GM12865 (cell line): Measurements from ENCODE around the gene CCL2.
"Not testable (repeated sequence)": the region's sequence is repeated elsewhere in the genome, so short reads cannot be mapped to it uniquely, and the experiment has no call there.

Experiments used
- DNase-seq: peaks from one replicate; pipeline ENCODE4 v3.0.0; 2010; ENCODE audit warnings: low read depth
- H3K4me3 ChIP-seq: 2 replicates; pipeline ENCODE4 v1.5.1; 2011; ENCODE audit warnings: mild to moderate bottlenecking, low read depth, low read length, control low read depth
- CTCF ChIP-seq: IDR thresholded peaks from 2 replicates; pipeline ENCODE4 v1.5.1; 2011; ENCODE audit warnings: low read length, control low read depth, low read depth, inconsistent platforms; ENCODE audit not compliant: insufficient read depth; ENCODE audit errors: missing control alignments

CCL2 gene

DNA sequence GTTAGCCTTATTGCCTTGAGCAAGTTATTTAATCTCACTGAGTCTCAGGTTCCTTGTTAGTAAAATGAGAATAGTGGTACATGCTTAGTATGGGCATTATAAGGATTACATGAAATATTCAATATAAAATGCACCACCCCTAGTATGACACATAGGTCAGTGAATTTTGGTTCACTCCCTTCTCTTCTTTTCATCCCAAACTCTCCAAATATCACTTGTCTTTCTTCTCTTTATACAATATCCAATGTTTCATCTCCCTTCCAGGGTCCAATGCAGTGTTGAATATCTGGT is 28.4 kb upstream of the CCL2 start:
- no peak for DNase-seq
- no peak overlapping the region for H3K4me3 ChIP-seq
- TF ChIP-seq CTCF = no peak

- not testable (repeated sequence) for DNase-seq, H3K4me3 ChIP-seq
Observed at GRCh38 chr17:34227293-34227692, 27.8 kb upstream of the CCL2 start.

DNA sequence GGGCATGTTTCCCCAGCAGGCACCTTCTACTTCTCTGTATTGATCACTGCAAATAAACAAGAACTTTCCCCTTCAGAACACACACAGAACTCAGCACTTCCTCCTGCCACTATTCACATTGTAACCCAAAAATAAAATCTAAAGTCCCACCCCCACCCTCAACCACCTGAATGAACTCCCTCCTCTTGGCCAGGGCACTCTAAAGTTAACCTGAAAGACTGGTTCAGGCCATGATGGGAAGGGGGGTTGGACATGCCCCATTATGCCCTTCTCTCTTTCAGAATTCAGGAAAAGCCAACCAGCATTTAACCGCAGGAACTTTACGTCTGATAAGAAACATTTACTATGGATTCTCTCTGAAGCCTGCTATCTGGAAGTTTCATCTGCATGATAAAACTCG is 27.4 kb upstream of the CCL2 start:
- TF ChIP-seq CTCF = no peak
- H3K4me3 ChIP-seq = no peak overlapping the region
- no peak for DNase-seq

GRCh38 chr17:34228781-34229180 is 26.3 kb upstream of the CCL2 start:
- no peak for DNase-seq
- no peak overlapping the region for H3K4me3 ChIP-seq
- TF ChIP-seq CTCF = no peak

DNA sequence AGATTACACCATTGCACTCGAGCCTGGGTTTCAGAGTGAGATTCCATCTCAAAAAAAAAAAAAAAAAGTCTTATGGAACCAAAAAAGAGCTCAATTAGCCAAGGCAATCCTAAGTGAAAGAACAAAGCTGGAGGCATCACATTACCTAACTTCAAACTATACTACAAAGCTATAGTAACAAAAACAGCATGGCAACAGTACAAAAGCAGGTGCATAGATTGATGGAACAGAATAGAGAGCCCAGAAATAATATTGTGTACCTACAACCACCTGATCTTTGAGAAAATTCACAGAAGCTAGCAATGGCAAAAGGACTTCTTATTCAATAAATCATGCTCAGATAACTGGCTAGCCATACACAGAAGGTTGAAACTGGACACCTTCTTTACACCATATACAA is 24.7 kb upstream of the CCL2 start:
- TF ChIP-seq CTCF = no peak
- H3K4me3 ChIP-seq = no peak overlapping the region
- no peak for DNase-seq

DNA sequence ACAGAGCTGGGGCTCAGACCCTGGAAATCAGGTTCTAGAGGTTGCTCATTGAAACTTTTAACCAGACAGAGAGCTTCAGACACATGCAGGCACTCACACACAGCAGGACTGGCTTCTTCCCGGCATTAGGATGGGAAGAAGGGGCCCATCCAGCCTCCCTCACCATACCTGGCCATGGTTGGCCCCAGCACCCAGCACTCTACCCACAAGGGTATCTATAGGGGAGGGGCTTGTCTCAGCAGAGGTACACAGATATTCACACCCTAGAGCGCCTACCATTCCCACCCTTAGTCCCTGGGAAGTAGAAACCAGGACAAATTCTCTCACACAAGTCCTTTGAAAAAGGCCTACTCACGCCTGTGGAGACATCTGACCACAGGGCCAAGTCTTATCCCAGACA is 20.5 kb upstream of the CCL2 start:
- no peak for DNase-seq
- no peak overlapping the region for H3K4me3 ChIP-seq
- TF ChIP-seq CTCF = no peak

DNA sequence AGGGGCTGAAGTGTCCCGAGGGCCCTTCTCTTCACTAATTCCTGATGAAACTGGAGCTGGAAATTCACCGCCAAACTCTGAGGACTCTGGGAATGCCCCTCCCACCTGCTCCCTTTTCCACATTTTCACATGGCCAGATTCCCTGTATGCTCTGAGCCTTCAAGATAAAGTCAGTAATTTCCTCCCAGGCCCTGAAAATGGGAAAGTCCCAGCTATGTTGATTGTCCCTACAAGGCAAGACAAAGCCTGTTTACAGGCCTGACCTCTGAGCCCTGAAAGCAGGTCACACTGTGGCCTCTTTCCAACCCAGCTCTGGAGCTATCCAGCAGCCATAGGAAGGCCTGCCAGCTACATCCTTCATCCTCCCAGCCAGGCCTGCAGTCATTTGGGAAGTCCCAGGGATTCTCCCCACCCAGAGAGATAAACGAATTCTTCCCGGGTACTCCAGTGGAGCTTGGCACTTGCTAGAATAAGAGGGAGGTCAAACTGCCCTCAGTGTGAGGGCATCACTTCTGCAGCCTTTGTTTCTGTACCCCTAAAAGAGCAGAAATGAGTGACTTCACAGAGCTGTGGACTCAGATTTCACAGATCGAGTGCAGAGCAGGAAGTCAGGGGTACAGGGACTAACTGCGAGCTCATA is 19.6 kb upstream of the CCL2 start:
- TF ChIP-seq CTCF = no peak
- no peak overlapping the region for H3K4me3 ChIP-seq
- no peak for DNase-seq
